Effector memory CD4-positive, alpha-beta T cell (primary cell): Measurements from ENCODE around the gene DNAH7.

Experiments
- DNase-seq, 3 donors: peaks; one replicate each; pipeline ENCODE4 v3.0.0-alpha.2; 2020
- H3K27ac ChIP-seq: 2 replicates; pipeline ENCODE4 v1.7.0; 2013; ENCODE audit warnings: mild to moderate bottlenecking, low read length, moderate library complexity; ENCODE audit not compliant: insufficient read depth, poor library complexity, severe bottlenecking
- H3K27me3 ChIP-seq: replicated peaks from 2 replicates; pipeline ENCODE4 v1.7.0; 2013; ENCODE audit warnings: mild to moderate bottlenecking, low read length; ENCODE audit not compliant: insufficient read depth, control insufficient read depth, poor library complexity, severe bottlenecking
- H3K36me3 ChIP-seq: 2 replicates; pipeline ENCODE4 v1.7.0; 2013; ENCODE audit warnings: mild to moderate bottlenecking, low read length, moderate library complexity; ENCODE audit not compliant: control insufficient read depth, insufficient read depth
- H3K4me1 ChIP-seq: 2 replicates; pipeline ENCODE4 v1.7.0; 2013; ENCODE audit warnings: low read length, mild to moderate bottlenecking; ENCODE audit not compliant: control insufficient read depth, insufficient read depth, poor library complexity, severe bottlenecking
- H3K4me3 ChIP-seq: 2 replicates; pipeline ENCODE4 v1.7.0; 2013; ENCODE audit warnings: low read length, low read depth, mild to moderate bottlenecking; ENCODE audit not compliant: insufficient read depth, poor library complexity, severe bottlenecking
- H3K9me3 ChIP-seq: 2 replicates; pipeline ENCODE4 v1.7.0; 2013; ENCODE audit warnings: mild to moderate bottlenecking, low read length, moderate library complexity; ENCODE audit not compliant: control insufficient read depth

Gene DNAH7

DNA sequence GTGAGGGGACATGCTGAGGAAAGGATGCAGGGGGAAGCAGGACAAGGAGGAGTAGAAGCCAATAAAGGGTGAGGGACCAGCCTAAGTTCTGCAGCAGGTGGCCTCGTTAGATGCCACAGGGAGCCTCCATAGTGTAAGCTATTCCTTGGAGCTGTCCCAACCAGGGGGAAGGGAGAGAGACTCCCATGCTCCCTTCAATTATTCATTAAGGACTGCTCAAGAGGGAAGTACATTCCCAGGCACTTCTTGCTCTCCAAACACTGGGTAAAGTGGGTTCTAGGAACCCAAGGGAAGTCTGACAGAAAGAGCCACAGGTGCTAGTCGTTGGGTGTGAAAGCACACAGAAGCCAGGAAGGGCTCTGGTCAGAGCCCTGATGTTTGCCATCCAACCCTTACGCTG is 217.9 kb downstream of the DNAH7 start:
- H3K9me3 ChIP-seq = no peaks in the 10 kb centered on the region
- H3K4me1 ChIP-seq = no peaks in the 10 kb centered on the region
- no peak overlapping the region for H3K27ac ChIP-seq
- H3K4me3 ChIP-seq = no peak overlapping the region
- no peaks in the 10 kb centered on the region for H3K27me3 ChIP-seq
- H3K36me3 ChIP-seq = no peaks in the 10 kb centered on the region
- no peak for DNase-seq

GRCh38 chr2:195848119-195848899 is 220.3 kb downstream of the DNAH7 start:
- H3K4me3 ChIP-seq = no peak overlapping the region
- H3K9me3 ChIP-seq = no peaks in the 10 kb centered on the region
- H3K4me1 ChIP-seq = no peaks in the 10 kb centered on the region
- H3K27me3 ChIP-seq = no peaks in the 10 kb centered on the region
- no peaks in the 10 kb centered on the region for H3K36me3 ChIP-seq
- H3K27ac ChIP-seq = no peak overlapping the region
- no peak for DNase-seq

DNA sequence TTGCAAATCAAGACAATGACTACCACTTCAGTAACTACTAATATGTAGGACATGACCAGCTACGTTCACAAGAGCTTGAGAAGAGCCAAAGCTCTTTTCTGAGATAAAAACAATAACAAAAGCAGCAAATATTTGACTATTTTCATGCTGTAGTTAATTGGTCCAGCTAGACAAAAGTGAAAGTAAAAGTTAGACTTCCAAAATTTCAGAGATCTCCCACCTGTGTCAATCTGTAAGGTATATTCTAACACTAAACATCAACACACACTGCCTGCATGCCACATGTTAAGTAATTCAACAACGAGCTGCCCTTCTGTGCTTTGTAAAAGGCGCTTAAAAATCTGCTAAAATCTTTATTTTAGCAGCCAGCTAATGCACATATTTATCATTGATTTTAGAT is 225.7 kb downstream of the DNAH7 start:
- Histone ChIP-seq H3K4me3 (no peak overlapping the region), H3K9me3 (no peaks in the 10 kb centered on the region), H3K4me1 (no peaks in the 10 kb centered on the region), H3K27ac (no peak overlapping the region), H3K36me3 (no peaks in the 10 kb centered on the region), H3K27me3 (no peaks in the 10 kb centered on the region)
- DNase-seq = no peak

DNA sequence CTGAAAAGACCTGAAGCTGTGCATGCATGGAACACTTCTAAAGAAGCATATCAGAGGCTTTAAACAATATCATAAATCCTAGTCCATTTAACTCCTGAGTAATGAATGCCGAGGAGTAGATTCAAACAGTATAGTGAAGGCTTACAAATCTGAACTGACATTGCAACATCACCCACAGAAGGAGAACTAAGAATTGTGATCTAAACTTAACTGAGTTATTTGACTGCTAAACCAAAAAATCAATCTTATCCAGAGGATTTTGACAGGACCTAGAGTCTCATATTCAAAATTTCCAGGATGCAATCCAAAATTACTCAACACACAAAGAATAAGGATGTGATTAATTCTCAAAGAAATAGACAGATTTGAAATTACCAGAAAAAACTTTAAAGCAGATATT is 230.6 kb downstream of the DNAH7 start:
- no peak for DNase-seq
- Histone ChIP-seq H3K27ac (no peak overlapping the region), H3K4me3 (no peak overlapping the region), H3K27me3 (no peaks in the 10 kb centered on the region), H3K4me1 (no peaks in the 10 kb centered on the region), H3K36me3 (no peaks in the 10 kb centered on the region), H3K9me3 (no peaks in the 10 kb centered on the region)

DNA sequence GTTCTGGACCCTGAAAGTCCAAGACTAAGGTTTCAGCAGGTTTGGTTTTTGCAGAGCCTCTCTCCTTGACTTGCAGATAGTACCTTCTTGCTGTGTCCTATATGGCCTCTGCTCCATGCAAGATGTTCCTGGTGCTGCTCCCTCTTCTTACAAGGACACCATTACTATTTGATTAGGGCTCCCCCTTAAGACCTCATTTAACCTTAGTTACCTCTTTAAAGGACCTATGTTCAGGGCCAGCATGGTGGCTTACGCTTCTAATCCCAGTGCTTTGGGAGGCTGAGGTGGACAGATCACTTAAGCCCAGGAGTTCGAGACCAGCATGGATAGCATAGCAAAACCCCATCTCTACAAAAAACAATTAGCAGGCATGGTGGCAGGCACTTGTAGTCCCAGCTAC is 232.6 kb downstream of the DNAH7 start:
- no peak overlapping the region for H3K4me3 ChIP-seq
- H3K4me1 ChIP-seq = no peaks in the 10 kb centered on the region
- no peak for DNase-seq
- no peaks in the 10 kb centered on the region for H3K9me3 ChIP-seq
- no peaks in the 10 kb centered on the region for H3K27me3 ChIP-seq
- H3K27ac ChIP-seq = no peak overlapping the region
- no peaks in the 10 kb centered on the region for H3K36me3 ChIP-seq

GRCh38 chr2:195834836-195835235 is 233.8 kb downstream of the DNAH7 start:
- H3K4me3 ChIP-seq = no peak overlapping the region
- DNase-seq = no peak
- no peaks in the 10 kb centered on the region for H3K36me3 ChIP-seq
- H3K27ac ChIP-seq = no peak overlapping the region
- no peaks in the 10 kb centered on the region for H3K27me3 ChIP-seq
- no peaks in the 10 kb centered on the region for H3K9me3 ChIP-seq
- no peaks in the 10 kb centered on the region for H3K4me1 ChIP-seq

DNA sequence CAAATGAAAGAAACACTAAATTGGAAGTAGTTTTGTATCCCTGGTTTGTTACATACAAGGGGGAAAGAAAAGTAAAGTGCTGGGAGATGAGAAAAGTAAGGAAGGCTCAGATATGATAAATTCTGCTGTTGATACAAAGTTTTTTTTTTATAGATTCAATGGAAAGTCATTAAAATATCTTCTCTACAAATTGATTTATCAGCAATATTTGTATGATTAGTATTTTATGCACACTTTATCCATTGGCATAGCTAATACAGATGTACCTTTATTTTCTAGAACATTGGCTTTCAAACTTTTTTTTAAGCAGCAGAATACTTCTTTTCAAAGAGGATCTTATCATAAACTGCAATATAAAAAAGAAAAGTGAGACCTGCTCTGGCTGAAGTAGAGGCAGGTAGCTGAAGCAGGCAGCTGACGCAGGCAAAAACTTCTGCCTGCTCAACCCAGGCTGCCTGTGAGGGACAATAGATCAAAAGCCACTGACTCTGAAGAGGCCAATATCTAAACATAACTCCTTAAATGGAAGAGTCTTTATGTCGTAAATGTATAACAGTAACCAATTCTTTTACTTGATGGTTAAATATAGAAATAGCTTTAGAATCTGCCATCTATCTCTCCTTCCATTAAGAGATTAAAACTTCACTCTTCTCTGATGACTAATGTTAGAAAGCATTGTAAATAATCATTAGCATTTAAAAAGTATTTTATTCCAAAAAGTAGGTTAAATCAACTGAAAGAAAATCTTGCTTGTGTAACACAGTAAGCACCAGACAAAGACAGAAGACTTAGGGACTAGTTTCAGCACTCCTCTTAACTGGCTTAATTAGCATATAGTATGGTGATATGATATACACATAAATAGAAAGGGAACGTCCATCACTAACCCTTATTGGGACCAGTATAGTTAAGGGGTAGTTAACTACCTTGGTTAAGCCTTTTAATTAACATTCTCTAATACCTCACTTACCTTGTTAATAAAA is 237.4 kb downstream of the DNAH7 start:
- H3K4me3 ChIP-seq = no peak overlapping the region
- H3K27ac ChIP-seq = no peak overlapping the region
- H3K9me3 ChIP-seq = no peaks in the 10 kb centered on the region
- DNase-seq = no peak
- H3K36me3 ChIP-seq = no peaks in the 10 kb centered on the region
- no peaks in the 10 kb centered on the region for H3K4me1 ChIP-seq
- no peaks in the 10 kb centered on the region for H3K27me3 ChIP-seq

- Histone ChIP-seq H3K4me3 (no peak overlapping the region), H3K4me1 (no peaks in the 10 kb centered on the region), H3K36me3 (no peaks in the 10 kb centered on the region), H3K27ac (no peak overlapping the region), H3K9me3 (no peaks in the 10 kb centered on the region), H3K27me3 (no peaks in the 10 kb centered on the region)
- no peak for DNase-seq
Measured at GRCh38 chr2:195824478-195824877, 244.2 kb downstream of the DNAH7 start.

DNA sequence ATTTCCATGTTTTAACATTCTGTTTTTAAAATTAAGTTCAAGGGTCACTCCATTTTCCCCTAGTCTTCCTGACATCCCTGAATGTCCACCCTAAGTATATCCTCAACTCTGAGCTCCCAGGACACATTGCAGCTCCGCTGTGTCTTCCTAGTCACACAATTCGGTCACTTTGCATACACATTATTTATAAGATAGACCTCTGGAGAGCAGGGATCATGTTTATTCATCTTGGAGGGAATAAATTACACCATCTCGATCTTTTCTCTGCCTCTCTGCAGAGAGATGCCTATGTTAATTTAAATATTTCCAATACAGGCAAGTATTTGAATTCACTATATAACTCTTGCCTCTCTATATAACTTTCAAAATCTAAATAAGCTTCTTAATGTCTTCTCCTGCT is 245.4 kb downstream of the DNAH7 start:
- Histone ChIP-seq H3K36me3 (no peaks in the 10 kb centered on the region), H3K9me3 (no peaks in the 10 kb centered on the region), H3K27ac (no peak overlapping the region), H3K4me1 (no peaks in the 10 kb centered on the region), H3K27me3 (no peaks in the 10 kb centered on the region), H3K4me3 (no peak overlapping the region)
- no peak for DNase-seq

DNA sequence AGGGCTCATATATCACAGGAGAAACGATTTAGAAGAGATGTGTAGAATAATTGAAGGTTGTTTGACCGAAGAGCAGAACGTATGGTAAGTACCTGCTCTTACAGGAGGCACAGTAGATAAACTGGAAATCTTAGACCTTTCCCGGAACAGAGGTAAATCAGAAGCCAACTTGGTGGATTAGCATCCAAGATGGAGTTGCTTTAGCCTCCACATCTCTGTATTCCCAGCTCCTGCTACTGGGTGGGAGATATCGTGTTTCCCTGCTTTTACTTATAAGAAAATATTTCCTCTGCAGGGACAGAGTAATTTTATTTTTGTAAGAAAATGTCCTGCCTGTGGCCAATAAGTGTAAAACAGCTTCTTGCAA is 247.1 kb downstream of the DNAH7 start:
- no peak overlapping the region for H3K27ac ChIP-seq

More for the DNA sequence above, 247.1 kb downstream of the DNAH7 start:
- H3K9me3 ChIP-seq = no peaks in the 10 kb centered on the region
- no peaks in the 10 kb centered on the region for H3K36me3 ChIP-seq
- H3K4me1 ChIP-seq = no peaks in the 10 kb centered on the region
- no peak overlapping the region for H3K4me3 ChIP-seq
- no peak for DNase-seq
- H3K27me3 ChIP-seq = no peaks in the 10 kb centered on the region
